HL-60/S4 treated with retinoic acid at 250 ng/mL for 4 days and 3 days (cell line): ENCODE results near the gene LEAP2.
"Not testable (repeated sequence)": the region's sequence is repeated elsewhere in the genome, so short reads cannot be mapped to it uniquely, and the experiment has no call there.

Experiments used
- in situ Hi-C: fragments of 300-500 bp; cut with MboI; formaldehyde crosslinking; loops from 2 replicates; pipeline ENCODE4 v1.7.0; 2022; ENCODE audit warnings: low sequenced_read_pairs

LEAP2 gene

DNA sequence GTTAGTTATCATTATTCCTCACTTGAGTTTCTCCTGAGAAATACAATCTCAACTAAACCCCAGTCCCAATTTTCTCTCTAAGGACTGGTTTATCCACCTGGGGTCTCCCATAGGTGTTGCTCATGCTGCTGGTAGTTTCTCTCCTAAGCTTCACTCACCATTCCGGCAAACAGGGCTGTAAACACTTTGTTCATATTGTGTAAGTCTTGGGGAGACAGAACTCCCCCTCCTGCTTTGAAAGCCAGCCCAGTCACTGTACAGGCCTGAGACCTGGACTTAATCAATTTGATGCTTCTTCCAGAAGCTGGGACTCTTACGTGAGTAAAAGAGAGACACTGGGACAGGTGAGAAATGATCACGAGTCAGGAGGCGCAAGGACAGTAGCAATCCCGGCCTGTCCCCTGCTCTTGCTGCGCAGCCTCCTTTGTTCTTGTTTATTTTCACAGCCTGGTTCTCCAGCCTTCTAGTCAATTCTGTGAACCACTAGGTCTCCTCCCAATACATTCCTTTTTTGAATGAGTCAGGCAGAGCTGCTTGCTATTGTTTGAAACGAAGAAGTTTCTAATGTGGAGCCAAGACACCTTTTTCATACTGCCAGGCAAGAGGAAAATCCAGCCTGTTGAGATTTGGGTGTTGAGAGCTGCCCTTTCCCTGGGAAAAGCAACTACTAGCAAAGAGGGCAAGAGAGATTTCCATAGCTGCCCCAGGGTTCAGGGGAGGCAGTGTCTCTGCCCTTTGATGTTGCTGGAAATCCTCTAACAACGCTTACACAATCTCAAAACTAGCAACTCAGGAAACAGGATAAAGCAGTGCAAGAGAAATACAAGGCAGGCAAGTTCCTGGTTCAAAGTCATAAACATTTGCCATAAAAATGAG, 33.8 kb upstream of the LEAP2 start:
- in situ Hi-C loops = loop anchor here (25.0 kb wide), 1 partner anchor 452 kb away; no protein-coding TSS in a partner anchor

DNA sequence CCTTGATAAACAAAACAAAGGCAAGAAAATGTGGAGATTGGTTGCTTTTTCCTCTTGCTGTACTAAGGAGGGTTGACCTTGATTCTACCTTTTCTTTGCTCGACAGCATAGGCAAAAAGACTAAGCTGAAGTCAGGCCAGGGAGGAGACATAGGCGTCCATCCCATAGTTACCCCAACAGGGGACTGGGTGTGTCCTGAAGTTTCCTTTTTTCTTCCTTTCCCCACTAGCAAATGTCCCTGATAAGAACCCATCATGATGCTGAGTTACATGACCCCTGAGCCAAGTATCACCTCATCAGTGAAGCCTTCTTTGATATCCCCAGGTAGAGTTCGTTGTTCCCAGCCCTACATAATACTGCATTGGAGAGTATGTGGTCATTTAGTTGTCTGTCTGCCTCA, 33.2 kb upstream of the LEAP2 start:
- in situ Hi-C loops = loop anchor here (25.0 kb wide), 1 partner anchor 453 kb away; no protein-coding TSS in a partner anchor

DNA sequence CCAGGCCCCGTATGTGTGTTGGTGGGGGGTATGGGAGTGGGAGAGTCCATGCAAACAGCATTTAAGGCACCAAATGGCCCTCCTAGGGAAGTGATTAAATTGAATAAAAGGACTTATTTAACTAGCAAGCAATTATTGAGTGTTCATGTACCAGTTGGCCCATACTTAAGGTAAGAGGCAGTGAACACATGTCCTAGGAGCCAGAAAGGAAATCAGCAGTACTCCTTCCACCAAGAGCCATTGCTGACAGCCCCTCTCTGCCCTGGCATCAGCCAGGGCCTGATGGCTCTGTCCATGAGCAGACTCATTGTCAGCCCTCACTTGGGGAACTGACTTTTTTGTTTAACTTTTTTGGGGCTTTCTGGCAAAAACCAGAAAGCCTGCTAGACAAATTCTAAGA, 32.6 kb upstream of the LEAP2 start:
- in situ Hi-C loops = loop anchor here (25.0 kb wide), 1 partner anchor 454 kb away; no protein-coding TSS in a partner anchor

DNA sequence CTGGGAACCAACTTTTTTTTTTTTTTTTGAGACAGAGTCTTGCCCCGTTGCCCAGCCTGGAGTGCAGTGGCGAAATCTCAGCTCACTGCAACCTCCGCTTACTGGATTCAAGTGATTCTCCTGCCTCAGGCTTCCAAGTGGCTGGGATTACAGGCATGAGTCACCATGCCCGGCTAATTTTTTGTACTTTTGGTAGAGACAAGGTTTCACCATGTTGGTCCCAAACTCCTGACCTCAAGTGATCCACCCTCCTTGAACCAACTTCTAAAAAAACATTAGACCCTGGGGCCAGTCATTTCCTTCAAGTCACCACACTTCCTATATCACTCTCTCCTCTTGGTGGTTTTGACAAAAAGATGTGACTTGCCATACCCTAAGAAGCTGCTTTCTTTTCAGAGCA, 32.2 kb upstream of the LEAP2 start:
- in situ Hi-C loops = loop anchor here (25.0 kb wide), 1 partner anchor 454 kb away; no protein-coding TSS in a partner anchor

DNA sequence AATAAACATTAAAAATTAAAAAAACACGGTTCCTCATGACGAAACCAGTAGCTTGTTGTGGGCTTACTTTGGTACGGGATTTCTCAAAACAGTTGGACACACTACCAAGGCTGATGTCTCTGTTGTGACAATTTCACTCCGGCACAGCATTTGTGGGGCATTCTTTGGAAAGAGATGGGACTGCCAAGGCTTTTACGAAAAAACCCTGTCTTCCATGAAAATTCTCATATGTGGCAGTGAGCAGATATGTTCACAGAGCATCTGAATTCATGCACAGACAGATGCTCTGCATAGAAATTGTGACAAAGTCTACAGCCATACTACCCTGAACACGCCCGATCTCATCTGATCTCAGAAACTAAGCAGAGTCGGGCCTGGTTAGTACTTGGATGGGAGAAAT, 25.2 kb upstream of the LEAP2 start:
- in situ Hi-C loops = loop anchor here (25.0 kb wide), 1 partner anchor 461 kb away; no protein-coding TSS in a partner anchor

DNA sequence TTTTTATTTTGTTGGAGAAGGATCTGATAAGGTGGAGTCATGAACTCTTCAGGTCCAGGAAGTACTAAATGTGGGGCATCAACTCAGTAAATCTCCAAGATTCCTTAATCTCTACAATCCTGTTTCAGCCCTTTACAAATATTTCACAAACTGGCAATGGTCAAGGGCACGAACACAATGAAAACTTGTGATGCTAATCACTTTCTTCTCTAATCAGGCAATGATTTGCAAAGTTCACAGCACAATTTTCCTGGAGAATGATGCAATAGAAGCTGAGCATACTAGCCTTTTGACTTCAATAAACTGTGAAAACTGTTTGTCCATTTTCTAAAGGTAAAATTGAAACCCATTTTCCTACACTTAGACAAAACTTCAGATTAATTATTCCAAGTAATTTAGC, 24.1 kb upstream of the LEAP2 start:
- in situ Hi-C loops = loop anchor here (25.0 kb wide), 1 partner anchor 462 kb away; no protein-coding TSS in a partner anchor

DNA sequence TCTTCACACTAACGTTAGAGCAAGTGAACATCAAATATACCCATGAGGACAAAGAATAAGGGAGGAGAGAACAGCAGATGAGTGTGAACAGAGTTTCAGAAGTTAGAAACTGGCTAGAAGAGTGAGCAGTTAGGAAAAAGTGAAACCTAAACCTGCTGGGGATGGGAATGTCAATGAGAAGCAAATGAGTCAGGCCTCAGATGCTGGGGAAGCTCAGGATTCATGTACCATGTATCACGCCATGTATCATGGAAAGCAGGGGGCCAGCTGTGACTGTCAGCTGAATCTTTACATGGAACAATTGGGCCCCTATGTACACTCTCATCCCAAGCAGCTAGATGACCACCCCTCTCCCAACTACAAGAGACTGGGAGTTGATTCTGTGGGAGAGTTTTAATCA, 23.4 kb upstream of the LEAP2 start:
- in situ Hi-C loops = no loop called here

DNA sequence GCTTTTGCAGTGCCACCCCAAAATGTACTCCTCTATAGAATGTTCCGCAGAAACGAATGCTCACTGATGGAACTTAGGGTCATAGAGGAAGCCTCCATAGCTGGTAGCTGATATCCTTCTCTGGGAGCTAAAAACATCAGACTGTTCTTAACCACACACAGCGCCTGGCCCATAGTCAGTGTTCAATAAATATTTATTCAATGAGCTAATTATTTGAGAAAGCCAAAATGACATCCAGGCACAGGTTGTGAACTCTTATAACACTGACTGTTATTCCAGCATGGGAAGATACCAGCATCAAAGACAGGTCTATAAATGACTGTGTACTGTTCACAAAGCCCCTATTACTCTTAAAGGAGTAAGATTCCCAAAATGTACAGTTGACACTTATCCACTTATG, 20.1 kb upstream of the LEAP2 start:
- in situ Hi-C loops = no loop called here

DNA sequence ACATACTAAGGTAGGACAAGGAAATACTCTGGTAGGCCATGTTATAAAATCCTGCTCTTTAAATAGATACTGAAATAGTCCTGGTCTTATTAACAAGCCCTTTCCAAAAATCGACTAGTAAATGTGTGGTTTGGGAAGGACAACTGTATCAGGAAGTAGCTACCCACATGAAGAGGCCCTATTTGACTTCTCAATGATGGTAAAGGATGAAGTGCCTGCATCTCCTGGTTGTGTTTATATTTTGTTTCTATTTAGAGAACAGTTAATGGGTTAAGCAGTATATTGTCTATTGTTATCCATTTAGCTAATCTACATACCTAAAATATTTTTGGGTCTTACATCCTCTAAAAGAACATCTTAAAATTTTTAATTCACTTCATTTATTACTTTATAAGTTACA, 19.7 kb upstream of the LEAP2 start:
- in situ Hi-C loops = no loop called here

DNA sequence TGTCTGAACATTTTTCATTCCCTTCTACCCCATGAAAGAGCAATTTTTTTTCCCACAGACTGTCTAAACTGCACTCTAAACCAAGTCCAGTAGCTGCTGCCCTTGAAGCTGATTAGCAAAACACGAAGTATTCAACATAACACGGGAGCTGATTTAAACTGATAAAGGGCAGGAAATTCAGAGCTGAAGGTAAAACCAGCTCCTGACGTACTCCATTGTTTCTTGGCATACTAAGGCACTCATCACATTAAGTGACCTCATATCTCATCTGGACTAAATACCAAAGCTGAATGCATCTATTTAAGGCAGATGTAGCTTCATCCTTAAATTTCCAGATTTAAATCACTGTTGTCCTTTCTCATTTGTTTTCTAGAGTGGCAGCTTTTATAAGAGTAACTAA, 19.2 kb upstream of the LEAP2 start:
- in situ Hi-C loops = no loop called here

DNA sequence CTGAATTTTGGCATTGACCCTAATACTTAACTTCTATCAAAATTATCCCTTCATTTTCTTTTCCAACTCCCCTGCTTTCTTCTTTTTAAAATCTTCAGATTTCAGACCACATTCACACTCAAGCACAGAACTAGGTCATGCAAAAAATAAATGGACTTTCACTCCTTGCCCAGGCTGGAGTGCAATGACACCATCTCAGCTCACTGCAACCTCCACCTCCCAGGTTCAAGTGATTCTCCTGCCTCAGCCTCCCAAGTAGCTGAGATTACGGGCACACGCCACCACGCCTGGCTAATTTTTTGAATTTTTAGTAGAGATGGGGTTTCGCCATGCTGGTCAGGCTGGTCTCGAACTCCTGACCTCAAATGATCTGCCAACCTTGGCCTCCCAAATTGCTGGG, 18.5 kb upstream of the LEAP2 start:
- in situ Hi-C loops = not testable (repeated sequence)

DNA sequence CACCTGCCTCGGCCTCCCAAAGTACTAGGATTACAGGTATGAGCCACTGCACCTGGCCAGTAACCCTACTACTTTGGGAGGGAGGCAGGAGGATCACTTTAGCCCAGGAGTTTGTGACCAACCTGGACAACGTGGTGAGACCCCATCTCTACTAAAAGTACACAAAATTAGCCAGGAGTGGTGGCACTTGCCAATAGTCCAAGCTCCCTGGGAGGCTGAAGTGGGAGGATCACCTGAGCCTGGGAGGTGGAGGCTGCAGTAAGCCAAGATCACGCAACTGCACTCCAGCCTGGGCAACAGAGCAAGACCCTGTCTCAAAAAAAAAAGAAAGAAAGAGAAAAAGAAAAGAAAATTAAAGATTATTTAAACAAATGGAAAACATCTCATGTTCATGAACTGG, 17.5 kb upstream of the LEAP2 start:
- in situ Hi-C loops = no loop called here

DNA sequence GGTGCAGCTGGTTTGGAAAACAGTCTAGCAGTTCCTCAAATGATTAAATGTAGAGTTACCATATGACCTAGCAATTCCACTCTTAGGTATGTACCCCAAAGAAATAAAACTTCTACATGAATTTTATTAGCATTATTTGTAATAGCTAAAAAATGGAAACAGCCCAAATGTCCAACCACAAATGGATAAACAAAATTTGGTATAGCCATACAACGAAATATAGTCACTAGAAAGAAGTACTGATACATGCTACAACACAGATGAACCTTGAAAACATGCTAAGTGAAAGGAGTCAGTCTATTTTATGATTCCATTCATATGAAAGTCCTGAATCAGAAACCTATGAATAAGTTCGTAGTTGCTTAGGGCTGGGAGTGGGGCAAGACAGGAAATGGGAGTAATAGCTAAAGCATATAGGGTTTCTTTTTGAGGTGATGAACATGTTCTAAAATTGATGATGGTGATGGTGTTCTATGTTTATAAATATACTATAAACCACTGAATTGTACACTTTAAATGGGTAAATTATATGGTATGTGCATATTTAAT, 13.5 kb upstream of the LEAP2 start:
- in situ Hi-C loops = no loop called here

DNA sequence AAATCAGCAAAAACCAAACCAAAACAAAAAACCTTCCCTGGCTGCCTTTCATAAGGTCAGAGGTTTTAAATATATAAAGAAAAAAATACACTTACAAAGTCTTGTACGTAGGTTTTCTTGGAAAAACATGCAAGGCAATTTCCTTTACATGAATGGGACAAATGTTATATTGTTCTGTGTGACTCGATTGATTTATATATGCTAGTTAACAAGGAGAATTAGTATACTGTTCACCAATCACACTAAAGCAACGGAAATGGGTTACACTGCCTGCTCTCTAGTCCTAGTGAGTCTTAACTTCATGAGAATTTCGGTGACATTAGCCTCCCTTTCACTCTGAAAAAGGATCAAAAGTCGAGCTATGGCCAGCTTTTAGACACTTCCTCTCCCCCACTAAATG, 12.7 kb upstream of the LEAP2 start:
- in situ Hi-C loops = no loop called here

DNA sequence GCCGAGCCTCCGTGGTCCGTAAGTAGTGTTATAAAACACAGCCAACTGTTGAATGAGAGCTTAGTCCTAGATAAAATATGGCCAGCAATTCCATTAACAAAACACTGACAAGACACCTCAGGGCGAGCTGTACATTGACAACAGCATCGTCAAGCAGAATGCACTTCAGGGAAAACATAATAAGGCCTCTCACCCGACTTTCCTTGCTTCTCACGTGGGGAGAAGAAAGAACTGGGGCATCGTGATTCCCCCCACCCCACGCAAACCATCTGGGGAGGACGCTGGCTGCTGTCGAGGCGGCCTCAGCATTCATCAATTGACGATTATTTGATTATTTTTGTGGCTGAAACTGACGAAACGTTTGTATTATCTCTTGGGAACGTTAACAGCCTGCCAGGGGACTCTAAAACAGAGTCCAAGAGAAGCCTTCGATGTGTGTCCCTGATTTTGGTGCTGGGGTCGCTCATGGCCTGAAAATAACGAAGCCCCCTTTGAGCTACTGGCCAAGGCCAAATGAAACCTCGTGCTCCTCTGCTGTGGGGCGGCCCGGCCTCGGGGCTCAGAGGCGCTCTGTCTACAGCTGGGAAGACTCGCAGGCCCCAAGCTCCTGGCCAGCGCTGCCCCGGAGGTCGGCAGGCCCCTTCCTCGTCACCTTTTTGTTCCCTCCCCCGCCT, 7.7 kb upstream of the LEAP2 start:
- in situ Hi-C loops = no loop called here

DNA sequence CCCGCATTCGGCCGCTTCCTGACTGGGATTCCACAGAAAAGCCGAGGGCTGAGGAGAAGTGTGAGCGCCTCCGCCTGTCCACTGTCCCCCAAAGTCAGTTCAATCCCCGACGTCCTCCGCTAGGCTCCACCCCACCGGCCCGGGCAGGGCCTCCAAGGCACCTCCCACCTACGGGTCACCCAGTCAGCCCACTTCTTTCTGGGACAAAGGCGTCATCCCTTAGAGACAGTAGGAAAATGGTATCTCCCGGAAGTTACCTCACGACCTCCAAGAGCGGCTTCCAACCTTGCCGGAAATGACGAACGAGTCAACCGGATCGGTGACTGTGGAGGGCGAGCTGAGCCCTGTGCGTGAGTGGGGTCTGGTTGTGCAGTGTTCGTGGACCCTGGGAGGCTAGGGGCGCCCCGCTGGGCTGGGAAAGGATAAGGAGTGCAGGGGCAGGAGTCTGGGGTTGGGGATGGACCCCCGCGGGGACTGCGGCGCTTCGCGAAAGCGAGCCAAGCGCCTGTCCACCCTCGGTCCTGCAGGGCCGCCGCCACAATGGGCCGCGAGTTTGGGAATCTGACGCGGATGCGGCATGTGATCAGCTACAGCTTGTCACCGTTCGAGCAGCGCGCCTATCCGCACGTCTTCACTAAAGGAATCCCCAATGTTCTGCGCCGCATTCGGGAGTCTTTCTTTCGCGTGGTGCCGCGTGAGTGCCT, 7.0 kb upstream of the LEAP2 start, which contains the start of the genes GDF9 and UQCRQ:
Gene GDF9 (minus strand): TSS at position 128 of the 704 bp plus-strand sequence. CDS start 1,936 bp downstream, outside the sequence.
Gene UQCRQ (plus strand): TSS at position 301 of the 704 bp plus-strand sequence. CDS start 240 bp downstream, at position 541.
- in situ Hi-C loops = no loop called here

DNA sequence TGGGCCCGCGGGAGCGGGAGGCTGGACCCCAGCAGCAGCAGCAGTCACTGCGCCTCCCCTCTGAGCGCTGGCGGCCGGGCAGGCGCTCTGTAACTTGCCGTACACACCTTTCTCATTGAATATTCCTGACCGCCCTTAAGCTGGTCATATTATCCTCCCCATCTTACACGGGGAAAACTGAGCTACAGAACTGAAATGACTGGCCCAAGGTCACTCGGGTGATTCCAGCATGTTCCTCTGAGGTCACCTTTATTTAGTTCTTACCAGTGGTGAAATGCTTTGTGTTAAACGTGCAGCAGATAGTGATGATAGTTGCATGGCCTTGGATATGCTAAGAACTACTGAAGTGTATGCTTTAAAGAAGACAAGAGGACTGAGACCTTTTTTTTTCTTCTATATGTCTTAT, 6.4 kb upstream of the LEAP2 start:
- in situ Hi-C loops = no loop called here

DNA sequence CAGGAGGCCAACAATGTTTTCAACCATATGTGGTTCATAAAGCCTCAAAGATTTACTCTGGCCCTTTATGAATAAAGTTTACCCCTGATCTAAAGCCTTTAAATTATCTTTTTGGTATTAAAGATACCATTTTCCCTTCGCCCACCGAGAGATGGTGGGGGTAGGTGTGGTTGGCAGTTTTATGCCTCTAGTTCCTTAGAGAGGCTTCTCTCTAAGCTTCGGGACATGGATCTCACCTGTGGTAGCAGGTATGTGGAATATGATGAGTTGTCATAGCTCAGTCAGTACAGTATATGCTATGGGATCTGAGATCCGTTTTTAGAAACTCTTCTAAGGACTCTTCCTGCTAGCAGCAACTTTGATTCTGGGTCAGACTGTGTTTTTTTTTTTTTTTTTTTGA, 4.7 kb upstream of the LEAP2 start:
- in situ Hi-C loops = no loop called here

DNA sequence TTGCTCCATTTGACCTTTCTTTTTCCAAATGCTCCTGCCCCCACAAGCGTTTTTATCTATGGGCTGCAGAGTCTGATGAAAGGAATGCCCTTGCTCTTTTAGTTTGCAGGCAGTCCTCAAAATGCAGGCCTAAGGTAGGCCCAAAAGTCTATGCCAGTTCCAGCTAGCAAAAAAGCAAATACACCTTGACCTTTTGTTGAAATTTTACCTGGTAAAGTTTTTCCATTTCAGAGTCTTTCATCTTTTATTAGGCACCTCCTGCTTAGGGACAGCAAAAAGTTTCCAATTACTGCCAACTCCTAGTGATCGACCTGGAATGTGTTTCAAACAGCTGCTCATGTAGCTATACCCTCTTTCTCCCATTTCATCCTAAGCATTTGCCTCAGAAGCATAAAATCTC, 2.7 kb upstream of the LEAP2 start:
- in situ Hi-C loops = no loop called here

DNA sequence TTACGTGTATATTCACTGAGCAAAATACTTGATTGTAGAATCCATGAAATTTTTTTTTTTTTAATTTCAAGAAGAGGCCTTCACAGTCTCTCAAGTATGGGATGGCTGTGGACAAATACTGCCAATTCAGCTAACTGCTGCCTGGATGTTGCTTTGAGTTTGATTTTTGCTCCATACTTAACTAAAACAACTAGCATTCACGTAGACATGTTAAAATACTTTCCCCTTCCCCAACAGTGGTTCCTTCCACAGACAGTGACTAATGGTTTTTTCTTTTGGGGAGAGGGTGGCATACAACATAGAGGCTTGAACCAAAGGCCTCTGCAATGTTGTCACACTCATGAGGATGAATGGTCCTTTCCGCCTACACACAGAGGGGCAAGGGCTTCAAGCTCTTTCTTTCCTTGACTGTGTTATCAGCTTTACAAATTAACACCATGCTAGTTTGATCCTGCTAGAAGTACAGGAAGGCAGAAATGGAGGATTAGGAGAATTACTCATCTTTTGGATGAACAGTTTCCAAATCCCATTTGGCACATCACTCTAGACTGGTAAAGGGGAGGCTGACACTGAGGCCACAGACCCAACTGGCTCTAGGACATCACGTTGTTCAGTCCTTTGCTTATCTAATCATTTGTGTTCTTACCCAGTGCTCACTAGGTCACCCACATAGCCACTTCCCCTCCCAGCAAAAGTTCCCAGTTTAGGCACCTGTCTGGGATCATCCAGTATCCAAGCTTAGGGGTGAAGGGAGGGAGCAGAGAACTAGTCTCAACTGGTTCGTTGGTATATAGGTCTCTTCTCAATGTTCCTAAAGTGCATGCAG, 1.8 kb upstream of the LEAP2 start:
- in situ Hi-C loops = no loop called here
